ENCODE results near the gene TOP2A. TPM values are rescaled to one million over a fixed set of nuclear protein-coding genes. Genes with fewer than 3 reads are reported as not detected.

The TOP2A gene
- polyA plus RNA-seq, 1 donor from 2014 or later = 7.8 TPM

- H2AFZ ChIP-seq (ENCODE audit: low read depth, low read length) = no peak overlapping the region
- no peaks in the 10 kb centered on the region for H3K9me2 ChIP-seq (ENCODE audit: insufficient read depth, low read length)
- H3K79me2 ChIP-seq (replicated peaks; ENCODE audit: insufficient read depth, low read length) = no peaks in the 10 kb centered on the region
- no peaks in the 10 kb centered on the region for H3K36me3 ChIP-seq (ENCODE audit: insufficient read depth, low read length)
- no peaks in the 10 kb centered on the region for H3K9me3 ChIP-seq (ENCODE audit: low read length)
- no peak overlapping the region for H3K27ac ChIP-seq (ENCODE audit: low read length)
- TF ChIP-seq TAF1 (IDR thresholded peaks at IDR 0.05; ENCODE audit: low read depth) (no peak), POLR2AphosphoS5 (IDR thresholded peaks at IDR 0.05) (no peak), RAD21 (conservative IDR thresholded peaks at IDR 0.05) (no peak), EP300 (conservative IDR thresholded peaks at IDR 0.05; ENCODE audit: poor library complexity, severe bottlenecking) (no peak), MXI1 (conservative IDR thresholded peaks at IDR 0.05; ENCODE audit: poor library complexity, severe bottlenecking) (no peak), CTCF (IDR thresholded peaks at IDR 0.05; ENCODE audit: poor library complexity, severe bottlenecking) (no peak), REST (IDR thresholded peaks at IDR 0.05; ENCODE audit: borderline replicate concordance) (no peak), SMC3 (conservative IDR thresholded peaks at IDR 0.05; ENCODE audit: poor library complexity) (no peak), EZH2 (IDR thresholded peaks at IDR 0.05; ENCODE audit: borderline replicate concordance, insufficient read depth, low read length, poor library complexity, severe bottlenecking) (no peak)
- H3K9ac ChIP-seq (ENCODE audit: low read length) = no peak overlapping the region
- H4K20me1 ChIP-seq (ENCODE audit: insufficient read depth) = no peaks in the 10 kb centered on the region
- H3K27me3 ChIP-seq (ENCODE audit: insufficient read depth, low read depth, low read length) = no peaks in the 10 kb centered on the region
- H3F3A ChIP-seq (ENCODE audit: insufficient read depth, low read length, poor library complexity, severe bottlenecking) = no peaks in the 10 kb centered on the region
- no peak overlapping the region for H3K4me2 ChIP-seq (ENCODE audit: low read length)
- H3K4me3 ChIP-seq (ENCODE audit: low read length) = no peak overlapping the region
Observed at GRCh38 chr17:40457369-40457768, 39.7 kb upstream of the TOP2A start.

- H4K20me1 ChIP-seq (ENCODE audit: insufficient read depth) = no peaks in the 10 kb centered on the region
- TF ChIP-seq POLR2AphosphoS5 (IDR thresholded peaks at IDR 0.05) (no peak), EP300 (conservative IDR thresholded peaks at IDR 0.05; ENCODE audit: poor library complexity, severe bottlenecking) (no peak), REST (IDR thresholded peaks at IDR 0.05; ENCODE audit: borderline replicate concordance) (no peak), TAF1 (IDR thresholded peaks at IDR 0.05; ENCODE audit: low read depth) (no peak), EZH2 (IDR thresholded peaks at IDR 0.05; ENCODE audit: borderline replicate concordance, insufficient read depth, low read length, poor library complexity, severe bottlenecking) (no peak), MXI1 (conservative IDR thresholded peaks at IDR 0.05; ENCODE audit: poor library complexity, severe bottlenecking) (no peak), CTCF (IDR thresholded peaks at IDR 0.05; ENCODE audit: poor library complexity, severe bottlenecking) (no peak), RAD21 (conservative IDR thresholded peaks at IDR 0.05) (no peak), SMC3 (conservative IDR thresholded peaks at IDR 0.05; ENCODE audit: poor library complexity) (no peak)
Observed at GRCh38 chr17:40456396-40456951, 38.8 kb upstream of the TOP2A start.

More at GRCh38 chr17:40456396-40456951, 38.8 kb upstream of the TOP2A start:
- no peak overlapping the region for H3K4me3 ChIP-seq (ENCODE audit: low read length)
- H3K4me2 ChIP-seq (ENCODE audit: low read length) = no peak overlapping the region
- no peak overlapping the region for H3K27ac ChIP-seq (ENCODE audit: low read length)
- no peak overlapping the region for H3K9ac ChIP-seq (ENCODE audit: low read length)
- H3K9me3 ChIP-seq (ENCODE audit: low read length) = no peaks in the 10 kb centered on the region
- no peaks in the 10 kb centered on the region for H3K36me3 ChIP-seq (ENCODE audit: insufficient read depth, low read length)
- H3F3A ChIP-seq (ENCODE audit: insufficient read depth, low read length, poor library complexity, severe bottlenecking) = no peaks in the 10 kb centered on the region
- H3K9me2 ChIP-seq (ENCODE audit: insufficient read depth, low read length) = no peaks in the 10 kb centered on the region
- H3K27me3 ChIP-seq (ENCODE audit: insufficient read depth, low read depth, low read length) = no peaks in the 10 kb centered on the region
- H3K79me2 ChIP-seq (replicated peaks; ENCODE audit: insufficient read depth, low read length) = no peaks in the 10 kb centered on the region
- H2AFZ ChIP-seq (ENCODE audit: low read depth, low read length) = no peak overlapping the region

All from neural cell (in vitro differentiated cells).